ENCODE results near the gene SCO1. TPM values are rescaled to one million over a fixed set of nuclear protein-coding genes. Genes with fewer than 3 reads are reported as not detected.

The SCO1 gene
- total RNA-seq, 1 donor from 2014 or later, result 9.4 TPM

GRCh38 chr17:10663231-10663630 is 34.1 kb downstream of the SCO1 start:
- Histone ChIP-seq H3K36me3 (ENCODE audit: control insufficient read depth in 3 of 3, insufficient read depth in 3 of 3, low read length in 3 of 3) (peaks cover 2 to 12% (median 5%) of the 10 kb centered on the region in 3 donors), H3K27me3 (ENCODE audit: control insufficient read depth in 3 of 3, insufficient read depth in 3 of 3, low read length in 3 of 3) (no peaks in the 10 kb centered on the region), H3K4me3 (ENCODE audit: low read length in 3 of 3) (no peak overlapping the region), H3K27ac (ENCODE audit: low read depth, low read length) (no peak overlapping the region), H3K4me1 (ENCODE audit: control insufficient read depth in 3 of 3, insufficient read depth in 3 of 3, low read length in 3 of 3) (no peaks in the 10 kb centered on the region), H3K9ac (ENCODE audit: low read depth in 1 of 3, low read length in 3 of 3) (no peak overlapping the region), H3K9me3 (ENCODE audit: control insufficient read depth in 3 of 3, low read length in 3 of 3) (no peaks in the 10 kb centered on the region)

GRCh38 chr17:10661437-10661836 is 35.9 kb downstream of the SCO1 start:
- no peaks in the 10 kb centered on the region for H3K9me3 ChIP-seq (ENCODE audit: control insufficient read depth in 3 of 3, low read length in 3 of 3)
- H3K9ac ChIP-seq (ENCODE audit: low read depth in 1 of 3, low read length in 3 of 3), result no peak overlapping the region
- H3K4me1 ChIP-seq (ENCODE audit: control insufficient read depth in 3 of 3, insufficient read depth in 3 of 3, low read length in 3 of 3), result peaks cover 4 to 8% (median 7%) of the 10 kb centered on the region in 3 donors
- H3K27ac ChIP-seq (ENCODE audit: low read depth, low read length), result no peak overlapping the region
- peaks cover 2 to 12% (median 5%) of the 10 kb centered on the region in 3 donors for H3K36me3 ChIP-seq (ENCODE audit: control insufficient read depth in 3 of 3, insufficient read depth in 3 of 3, low read length in 3 of 3)
- H3K27me3 ChIP-seq (ENCODE audit: control insufficient read depth in 3 of 3, insufficient read depth in 3 of 3, low read length in 3 of 3), result no peaks in the 10 kb centered on the region
- H3K4me3 ChIP-seq (ENCODE audit: low read length in 3 of 3), result no peak overlapping the region

DNA sequence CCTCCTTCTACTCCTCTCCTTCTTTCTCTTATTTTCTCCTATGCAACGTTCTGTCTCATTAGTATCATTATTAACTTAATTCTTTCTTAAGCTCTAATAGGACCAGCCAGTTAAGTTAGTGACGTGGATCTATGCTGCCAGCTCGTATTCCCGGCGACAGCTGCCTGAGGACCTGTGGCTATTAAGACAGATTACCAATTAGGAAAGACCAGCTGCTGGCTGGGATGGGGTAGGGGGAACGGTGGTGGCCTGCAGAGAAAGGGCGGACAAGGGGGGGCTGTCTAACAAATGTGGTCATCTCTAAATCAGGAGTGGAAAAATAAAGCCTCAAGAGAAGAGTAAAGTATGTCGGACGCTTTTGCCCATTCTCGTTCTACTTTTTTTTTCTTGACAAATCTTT is 39.5 kb downstream of the SCO1 start:
- no peaks in the 10 kb centered on the region for H3K27me3 ChIP-seq (ENCODE audit: control insufficient read depth in 3 of 3, insufficient read depth in 3 of 3, low read length in 3 of 3)
- H3K4me3 ChIP-seq (ENCODE audit: low read length in 3 of 3), result no peak overlapping the region
- peaks cover 4 to 8% (median 7%) of the 10 kb centered on the region in 3 donors for H3K4me1 ChIP-seq (ENCODE audit: control insufficient read depth in 3 of 3, insufficient read depth in 3 of 3, low read length in 3 of 3)
- H3K9ac ChIP-seq (ENCODE audit: low read depth in 1 of 3, low read length in 3 of 3), result no peak overlapping the region
- H3K36me3 ChIP-seq (ENCODE audit: control insufficient read depth in 3 of 3, insufficient read depth in 3 of 3, low read length in 3 of 3), result peaks cover 2 to 12% (median 5%) of the 10 kb centered on the region in 3 donors
- no peaks in the 10 kb centered on the region for H3K9me3 ChIP-seq (ENCODE audit: control insufficient read depth in 3 of 3, low read length in 3 of 3)
- H3K27ac ChIP-seq (ENCODE audit: low read depth, low read length), result no peak overlapping the region

- H3K27me3 ChIP-seq (ENCODE audit: control insufficient read depth in 3 of 3, insufficient read depth in 3 of 3, low read length in 3 of 3), result no peaks in the 10 kb centered on the region
- H3K9ac ChIP-seq (ENCODE audit: low read depth in 1 of 3, low read length in 3 of 3), result peak within 1 kb of the TSS in 1 of 3 donors; percentile 6
- no peak within 1 kb of the TSS for H3K4me3 ChIP-seq (ENCODE audit: low read length in 3 of 3)
- H3K4me1 ChIP-seq (ENCODE audit: control insufficient read depth in 3 of 3, insufficient read depth in 3 of 3, low read length in 3 of 3), result peaks cover 4 to 8% (median 7%) of the 10 kb centered on the region in 3 donors
- no peaks in the 10 kb centered on the region for H3K9me3 ChIP-seq (ENCODE audit: control insufficient read depth in 3 of 3, low read length in 3 of 3)
- no peak within 1 kb of the TSS for H3K27ac ChIP-seq (ENCODE audit: low read depth, low read length)
- H3K36me3 ChIP-seq (ENCODE audit: control insufficient read depth in 3 of 3, insufficient read depth in 3 of 3, low read length in 3 of 3), result peaks cover 2 to 12% (median 5%) of the 10 kb centered on the region in 3 donors
Measured at GRCh38 chr17:10657148-10657547, 40.2 kb downstream of the SCO1 start, which contains the start of gene MYH3. Gene MYH3, minus strand, starts transcription at chr17:10657309. Its CDS starts 2,245 bp downstream, at chr17:10655064.

DNA sequence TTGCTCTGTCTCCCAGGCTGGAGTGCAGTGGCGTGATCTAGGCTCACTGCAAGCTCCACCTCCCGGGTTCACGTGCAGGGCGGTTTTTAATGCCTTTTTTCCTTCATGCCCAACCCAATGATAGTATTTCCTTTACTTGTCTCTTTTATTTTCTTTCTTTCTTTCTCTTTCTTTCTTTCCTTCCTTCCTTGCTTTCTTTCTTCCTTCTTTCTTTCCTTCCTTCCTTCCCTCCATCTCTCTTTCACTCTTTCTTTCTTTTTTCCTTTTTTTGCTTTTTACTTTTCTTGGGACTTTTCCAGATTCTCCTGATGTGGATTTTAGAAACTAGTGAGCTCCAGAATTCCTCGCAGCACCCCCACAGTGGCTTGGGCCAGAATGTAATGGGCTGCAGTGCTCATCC is 43.3 kb downstream of the SCO1 start:
- Histone ChIP-seq H3K36me3 (ENCODE audit: control insufficient read depth in 3 of 3, insufficient read depth in 3 of 3, low read length in 3 of 3) (peaks cover 0 to 11% (median 2%) of the 10 kb centered on the region in 3 donors), H3K4me1 (ENCODE audit: control insufficient read depth in 3 of 3, insufficient read depth in 3 of 3, low read length in 3 of 3) (peaks cover 4 to 8% (median 7%) of the 10 kb centered on the region in 3 donors), H3K9ac (ENCODE audit: low read depth in 1 of 3, low read length in 3 of 3) (no peak overlapping the region), H3K9me3 (ENCODE audit: control insufficient read depth in 3 of 3, low read length in 3 of 3) (no peaks in the 10 kb centered on the region), H3K27me3 (ENCODE audit: control insufficient read depth in 3 of 3, insufficient read depth in 3 of 3, low read length in 3 of 3) (no peaks in the 10 kb centered on the region), H3K4me3 (ENCODE audit: low read length in 3 of 3) (no peak overlapping the region), H3K27ac (ENCODE audit: low read depth, low read length) (no peak overlapping the region)

- H3K9ac ChIP-seq (ENCODE audit: low read depth in 1 of 3, low read length in 3 of 3), result no peak overlapping the region
- H3K9me3 ChIP-seq (ENCODE audit: control insufficient read depth in 3 of 3, low read length in 3 of 3), result no peaks in the 10 kb centered on the region
- no peak overlapping the region for H3K27ac ChIP-seq (ENCODE audit: low read depth, low read length)
- H3K4me3 ChIP-seq (ENCODE audit: low read length in 3 of 3), result no peak overlapping the region
- H3K27me3 ChIP-seq (ENCODE audit: control insufficient read depth in 3 of 3, insufficient read depth in 3 of 3, low read length in 3 of 3), result no peaks in the 10 kb centered on the region
- H3K4me1 ChIP-seq (ENCODE audit: control insufficient read depth in 3 of 3, insufficient read depth in 3 of 3, low read length in 3 of 3), result peaks cover 4 to 8% (median 7%) of the 10 kb centered on the region in 3 donors
- H3K36me3 ChIP-seq (ENCODE audit: control insufficient read depth in 3 of 3, insufficient read depth in 3 of 3, low read length in 3 of 3), result peaks cover 0 to 11% (median 0%) of the 10 kb centered on the region in 3 donors
Measured at GRCh38 chr17:10652984-10653659, 44.2 kb downstream of the SCO1 start.

GRCh38 chr17:10651927-10652326 is 45.4 kb downstream of the SCO1 start:
- Histone ChIP-seq H3K27ac (ENCODE audit: low read depth, low read length) (no peak overlapping the region), H3K4me3 (ENCODE audit: low read length in 3 of 3) (no peak overlapping the region)

GRCh38 chr17:10649602-10650001 is 47.7 kb downstream of the SCO1 start:
- Histone ChIP-seq H3K36me3 (ENCODE audit: control insufficient read depth in 3 of 3, insufficient read depth in 3 of 3, low read length in 3 of 3) (peaks cover 0 to 15% (median 3%) of the 10 kb centered on the region in 3 donors), H3K4me1 (ENCODE audit: control insufficient read depth in 3 of 3, insufficient read depth in 3 of 3, low read length in 3 of 3) (peaks cover 3 to 9% (median 3%) of the 10 kb centered on the region in 3 donors), H3K9me3 (ENCODE audit: control insufficient read depth in 3 of 3, low read length in 3 of 3) (no peaks in the 10 kb centered on the region), H3K4me3 (ENCODE audit: low read length in 3 of 3) (no peak overlapping the region), H3K27ac (ENCODE audit: low read depth, low read length) (no peak overlapping the region), H3K27me3 (ENCODE audit: control insufficient read depth in 3 of 3, insufficient read depth in 3 of 3, low read length in 3 of 3) (no peaks in the 10 kb centered on the region), H3K9ac (ENCODE audit: low read depth in 1 of 3, low read length in 3 of 3) (no peak overlapping the region)

More at GRCh38 chr17:10651927-10652326, 45.4 kb downstream of the SCO1 start:
- H3K27me3 ChIP-seq (ENCODE audit: control insufficient read depth in 3 of 3, insufficient read depth in 3 of 3, low read length in 3 of 3), result no peaks in the 10 kb centered on the region
- peaks cover 3 to 4% (median 3%) of the 10 kb centered on the region in 3 donors for H3K4me1 ChIP-seq (ENCODE audit: control insufficient read depth in 3 of 3, insufficient read depth in 3 of 3, low read length in 3 of 3)
- H3K9ac ChIP-seq (ENCODE audit: low read depth in 1 of 3, low read length in 3 of 3), result no peak overlapping the region
- H3K36me3 ChIP-seq (ENCODE audit: control insufficient read depth in 3 of 3, insufficient read depth in 3 of 3, low read length in 3 of 3), result peaks cover 0 to 11% (median 0%) of the 10 kb centered on the region in 3 donors
- H3K9me3 ChIP-seq (ENCODE audit: control insufficient read depth in 3 of 3, low read length in 3 of 3), result no peaks in the 10 kb centered on the region

GRCh38 chr17:10648956-10649355 is 48.4 kb downstream of the SCO1 start:
- H3K9ac ChIP-seq (ENCODE audit: low read depth in 1 of 3, low read length in 3 of 3), result no peak overlapping the region
- H3K36me3 ChIP-seq (ENCODE audit: control insufficient read depth in 3 of 3, insufficient read depth in 3 of 3, low read length in 3 of 3), result peaks cover 0 to 15% (median 3%) of the 10 kb centered on the region in 3 donors
- no peaks in the 10 kb centered on the region for H3K9me3 ChIP-seq (ENCODE audit: control insufficient read depth in 3 of 3, low read length in 3 of 3)
- no peaks in the 10 kb centered on the region for H3K27me3 ChIP-seq (ENCODE audit: control insufficient read depth in 3 of 3, insufficient read depth in 3 of 3, low read length in 3 of 3)
- no peak overlapping the region for H3K27ac ChIP-seq (ENCODE audit: low read depth, low read length)
- no peak overlapping the region for H3K4me3 ChIP-seq (ENCODE audit: low read length in 3 of 3)
- H3K4me1 ChIP-seq (ENCODE audit: control insufficient read depth in 3 of 3, insufficient read depth in 3 of 3, low read length in 3 of 3), result peaks cover 3 to 15% (median 3%) of the 10 kb centered on the region in 3 donors

DNA sequence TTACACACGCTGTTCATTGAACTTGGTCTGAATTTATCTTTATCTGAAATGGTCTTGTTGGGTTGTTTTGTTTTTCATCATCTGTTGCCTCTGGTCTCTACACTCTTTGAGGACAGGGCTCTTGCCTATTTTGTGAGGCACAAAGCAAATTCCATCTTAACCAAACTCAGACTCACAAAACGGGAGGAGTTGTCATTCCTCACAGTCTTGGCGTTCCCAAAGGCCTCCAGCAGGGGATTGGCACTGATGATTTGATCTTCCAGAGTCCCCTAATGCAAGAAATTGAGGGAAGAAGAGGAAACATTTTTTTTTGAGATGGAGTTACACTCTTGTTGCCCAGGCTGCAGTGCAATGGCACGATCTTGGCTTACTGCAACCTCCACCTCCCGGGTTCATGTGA is 49.0 kb downstream of the SCO1 start:
- no peaks in the 10 kb centered on the region for H3K27me3 ChIP-seq (ENCODE audit: control insufficient read depth in 3 of 3, insufficient read depth in 3 of 3, low read length in 3 of 3)
- H3K9me3 ChIP-seq (ENCODE audit: control insufficient read depth in 3 of 3, low read length in 3 of 3), result no peaks in the 10 kb centered on the region
- H3K4me3 ChIP-seq (ENCODE audit: low read length in 3 of 3), result no peak overlapping the region
- peaks cover 0 to 15% (median 3%) of the 10 kb centered on the region in 3 donors for H3K36me3 ChIP-seq (ENCODE audit: control insufficient read depth in 3 of 3, insufficient read depth in 3 of 3, low read length in 3 of 3)
- no peak overlapping the region for H3K27ac ChIP-seq (ENCODE audit: low read depth, low read length)
- H3K9ac ChIP-seq (ENCODE audit: low read depth in 1 of 3, low read length in 3 of 3), result no peak overlapping the region
- peaks cover 3 to 15% (median 3%) of the 10 kb centered on the region in 3 donors for H3K4me1 ChIP-seq (ENCODE audit: control insufficient read depth in 3 of 3, insufficient read depth in 3 of 3, low read length in 3 of 3)
